ENCODE results near the gene CDKN1C.

CDKN1C gene

DNA sequence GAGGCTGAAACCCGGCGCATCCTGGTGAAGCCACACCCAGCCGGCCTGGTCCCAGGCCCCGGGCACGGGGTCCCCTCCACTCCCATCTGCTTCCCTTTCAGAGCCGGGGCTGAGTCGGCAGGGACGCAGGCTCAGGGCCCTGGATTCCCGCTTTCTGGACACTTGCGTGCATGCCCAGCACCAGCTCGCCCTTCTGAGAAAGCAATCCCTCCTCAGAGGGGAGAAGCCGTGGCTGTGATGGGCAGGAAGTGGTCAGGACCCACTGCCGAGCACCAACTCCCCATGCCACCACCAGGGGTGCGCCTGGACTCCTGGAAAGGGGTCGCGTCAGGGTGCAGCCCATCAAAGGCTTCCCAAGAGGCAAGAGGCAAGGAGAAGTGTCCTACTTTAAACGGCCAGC is 15.1 kb downstream of the CDKN1C start:
- no peak for DNase-seq (ENCODE audit: low read depth, low spot score)

- no peak for DNase-seq (ENCODE audit: low read depth, low spot score)
These were observed 15.8 kb downstream of the CDKN1C start for GRCh38 chr11:2869561-2870427.

DNA sequence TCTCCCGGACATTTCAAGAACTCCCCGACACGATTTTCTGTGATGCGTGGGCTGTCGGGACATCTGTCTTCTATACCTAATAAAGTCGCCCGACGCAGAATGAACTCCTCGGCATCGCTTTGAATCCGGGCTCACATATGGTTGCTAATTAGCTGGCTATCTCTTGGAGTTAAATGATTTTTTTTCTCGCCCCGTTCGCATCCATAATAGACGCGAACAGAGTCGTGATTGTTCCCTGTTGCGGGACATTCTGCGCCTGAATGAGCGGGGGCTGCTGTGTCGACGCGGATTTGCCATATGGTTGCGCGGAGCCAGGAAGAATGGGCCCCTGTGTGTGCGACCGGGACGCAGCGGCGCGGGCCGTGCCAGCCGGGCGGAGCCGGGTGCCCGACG is 16.4 kb downstream of the CDKN1C start:
- no peak for DNase-seq (ENCODE audit: low read depth, low spot score)

DNA sequence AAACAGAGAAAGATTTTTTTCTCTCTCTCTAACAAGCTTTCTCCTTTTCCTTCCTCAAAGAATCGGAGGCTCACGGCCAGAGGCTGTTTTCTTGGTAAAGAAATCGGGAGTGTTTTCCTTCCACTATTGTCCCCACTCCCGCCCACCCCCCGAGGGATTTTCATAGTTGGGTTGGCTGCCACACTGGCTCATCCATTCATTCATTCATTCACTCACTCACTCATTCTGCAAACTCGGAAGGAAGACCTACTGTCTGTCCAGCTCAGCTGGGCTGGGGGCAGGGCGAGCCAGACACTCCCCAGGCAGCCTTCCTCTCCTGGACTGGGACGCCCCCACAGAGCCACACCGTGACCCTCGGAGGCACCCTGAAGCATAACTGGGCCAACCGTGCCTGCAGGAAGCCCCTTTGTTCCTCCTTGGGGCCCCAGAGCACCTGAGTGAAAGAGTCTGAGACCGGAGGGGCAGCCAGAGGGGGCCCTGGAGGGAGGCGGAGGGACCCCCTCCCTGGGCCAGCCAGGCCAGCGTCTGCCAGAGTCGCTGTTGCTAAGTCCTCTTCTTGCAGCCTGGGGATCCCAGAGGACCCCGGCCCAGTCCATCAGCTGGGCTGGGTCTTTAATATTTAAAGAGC is 17.0 kb downstream of the CDKN1C start:
- no peak for DNase-seq (ENCODE audit: low read depth, low spot score)

DNA sequence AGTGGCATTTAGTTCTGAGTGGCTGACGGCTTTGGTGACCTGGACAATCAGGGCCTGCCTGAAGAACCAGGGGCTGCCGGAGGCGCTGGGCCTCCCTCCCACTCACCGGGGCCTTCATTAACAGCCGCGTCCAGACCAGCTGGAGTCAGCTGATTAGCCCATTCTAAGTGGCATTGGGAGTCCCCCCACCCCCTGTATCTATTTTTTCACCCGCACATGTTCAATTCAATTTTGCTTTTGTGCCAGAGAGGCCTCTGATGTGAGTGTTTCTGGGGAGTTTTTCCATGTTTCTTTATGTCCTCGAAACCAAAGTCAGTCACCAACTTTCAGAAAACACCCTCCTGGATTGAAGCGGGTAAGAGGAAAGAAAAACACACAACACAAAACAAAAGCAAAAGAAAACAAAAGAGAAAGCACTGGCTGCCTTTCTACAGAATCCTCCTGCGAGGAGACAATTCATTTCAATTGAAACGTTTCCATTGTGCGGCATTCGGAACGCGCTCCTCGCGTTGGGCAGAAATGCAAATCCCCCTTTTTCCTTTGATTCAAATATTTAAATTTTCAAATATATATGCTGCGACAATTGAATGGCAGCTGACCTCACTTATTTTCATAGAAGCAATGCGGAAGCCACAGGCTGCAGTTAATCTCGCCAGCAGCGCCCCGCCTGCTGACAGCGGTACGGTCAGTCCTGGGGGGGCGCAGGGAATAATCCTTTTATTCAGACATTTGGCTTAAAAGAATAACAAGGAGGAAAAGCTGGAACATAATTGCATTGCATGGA is 17.7 kb downstream of the CDKN1C start:
- DNase-seq (ENCODE audit: low read depth, low spot score): no peak

DNA sequence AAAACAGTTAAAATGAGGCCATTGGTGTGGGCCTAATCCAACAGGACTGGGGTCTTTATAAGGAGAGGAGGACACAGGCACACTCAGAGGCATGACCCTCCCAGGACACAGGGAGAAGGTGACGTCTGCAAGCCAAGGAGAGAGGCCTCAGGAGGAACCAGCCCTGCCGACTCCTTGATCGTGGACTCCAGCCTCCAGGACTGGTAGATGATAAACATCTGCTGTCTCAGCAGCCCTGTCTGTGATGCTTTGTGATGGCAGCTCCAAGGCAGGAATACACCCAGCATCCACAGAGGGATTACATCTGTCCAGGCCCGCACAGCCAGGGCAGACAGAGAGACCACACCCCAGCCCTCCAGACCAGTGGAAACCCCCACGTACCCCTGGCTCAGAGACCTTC is 18.4 kb downstream of the CDKN1C start:
- DNase-seq (ENCODE audit: low read depth, low spot score): no peak

DNA sequence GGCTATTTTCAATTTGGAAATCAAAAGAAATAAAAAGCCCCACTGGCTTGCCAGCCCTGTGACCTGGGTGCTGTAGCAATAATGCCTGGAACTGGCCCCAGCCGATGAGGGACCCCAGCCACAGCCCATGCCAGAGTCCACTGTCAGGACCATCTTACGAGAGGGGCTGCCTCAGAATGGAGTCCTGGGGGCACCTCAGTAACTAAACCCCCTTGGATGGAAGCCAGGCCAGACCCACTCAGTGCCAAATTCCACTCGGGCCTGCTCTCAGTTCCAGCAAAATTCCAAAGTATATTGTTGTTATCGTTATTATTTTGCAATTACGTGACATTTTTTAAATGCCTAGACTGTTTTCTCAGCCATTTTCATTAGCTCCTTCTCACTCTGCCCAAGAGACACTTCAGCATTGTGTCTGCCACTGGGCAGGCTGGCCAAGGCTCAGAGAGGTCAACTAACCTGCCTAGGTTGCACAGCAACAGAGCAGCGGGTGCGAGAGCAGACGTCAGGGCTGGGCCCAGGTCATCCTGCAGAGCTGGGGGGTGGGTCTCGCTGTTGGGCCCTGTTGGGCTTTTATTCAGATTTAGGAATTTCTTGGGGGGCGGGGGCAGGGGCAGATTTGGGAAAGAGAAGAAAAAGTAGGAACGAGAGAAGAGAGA is 19.5 kb downstream of the CDKN1C start:
- no peak for DNase-seq (ENCODE audit: low read depth, low spot score)

GRCh38 chr11:2864901-2865300 is 20.7 kb downstream of the CDKN1C start:
- no peak for DNase-seq (ENCODE audit: low read depth, low spot score)

- DNase-seq (ENCODE audit: low read depth, low spot score): no peak
These were observed 22.3 kb downstream of the CDKN1C start for GRCh38 chr11:2863276-2863618.

GRCh38 chr11:2862395-2863275 is 22.9 kb downstream of the CDKN1C start:
- DNase-seq (ENCODE audit: low read depth, low spot score): no peak

GRCh38 chr11:2860636-2861035 is 24.9 kb downstream of the CDKN1C start:
- no peak for DNase-seq (ENCODE audit: low read depth, low spot score)

DNA sequence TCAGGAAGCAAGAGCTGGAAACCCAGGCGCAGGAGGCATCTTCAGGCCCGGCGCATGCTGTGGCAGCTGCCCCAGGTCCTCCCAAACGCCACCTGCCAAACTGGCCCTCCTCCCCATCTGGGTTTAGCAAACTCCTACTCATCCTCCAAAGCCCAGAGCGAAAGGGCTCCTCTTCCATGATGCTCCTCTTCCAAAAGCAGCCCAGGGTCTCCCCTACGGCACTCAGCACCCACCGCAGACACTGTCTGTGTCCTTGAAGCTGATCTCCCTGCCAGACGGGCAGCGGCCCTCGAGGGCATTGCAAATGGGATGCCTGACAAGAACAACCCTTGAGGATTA is 25.9 kb downstream of the CDKN1C start:
- no peak for DNase-seq (ENCODE audit: low read depth, low spot score)

- DNase-seq (ENCODE audit: low read depth, low spot score): no peak
These were observed 26.4 kb downstream of the CDKN1C start for GRCh38 chr11:2858995-2859698.

DNA sequence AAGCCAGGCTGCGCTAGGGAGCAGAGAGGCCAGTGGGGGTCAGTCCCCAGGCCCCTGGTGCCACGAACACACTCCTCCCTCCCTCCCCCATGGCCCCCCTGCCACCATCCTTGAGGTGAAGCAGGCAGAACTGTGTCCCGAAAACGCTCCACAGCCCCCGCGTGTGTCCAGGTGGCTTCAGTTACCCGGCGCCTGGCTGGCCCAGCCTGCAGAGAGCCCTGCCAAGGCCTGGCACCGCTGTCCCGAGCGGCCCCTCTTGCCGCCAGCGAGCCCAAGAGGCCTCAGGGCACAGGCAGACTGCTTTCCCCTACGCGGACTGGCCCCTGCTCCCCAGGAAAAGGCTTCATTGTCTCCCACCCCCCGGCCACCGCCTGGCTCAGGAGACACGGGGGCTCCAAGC is 27.7 kb downstream of the CDKN1C start:
- DNase-seq (ENCODE audit: low read depth, low spot score): no peak

GRCh38 chr11:2857276-2857675 is 28.3 kb downstream of the CDKN1C start:
- no peak for DNase-seq (ENCODE audit: low read depth, low spot score)

DNA sequence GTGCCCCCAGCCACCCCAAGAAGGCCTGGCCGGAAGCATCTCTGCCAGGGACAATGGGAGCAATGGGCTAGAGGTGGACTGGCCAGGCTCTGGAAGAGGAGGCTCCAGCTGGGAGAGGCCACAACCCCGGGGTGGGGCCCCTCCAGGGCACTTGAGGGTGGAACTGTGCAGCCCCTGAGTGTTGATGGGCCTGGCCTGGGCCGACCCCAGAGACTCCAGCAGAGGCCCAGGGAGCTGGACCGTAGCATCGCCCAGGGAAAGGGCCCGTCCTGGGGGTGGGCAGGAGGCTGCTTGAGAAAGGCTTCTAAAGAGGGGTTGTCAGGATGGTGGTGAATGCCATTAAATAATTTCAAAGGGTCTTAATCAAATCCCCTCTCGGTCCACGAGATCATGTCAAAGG is 30.4 kb downstream of the CDKN1C start:
- no peak for DNase-seq (ENCODE audit: low read depth, low spot score)

GRCh38 chr11:2853997-2854560 is 31.5 kb downstream of the CDKN1C start:
- no peak for DNase-seq (ENCODE audit: low read depth, low spot score)

- DNase-seq (ENCODE audit: low read depth, low spot score): no peak
These were observed 32.2 kb downstream of the CDKN1C start for GRCh38 chr11:2853401-2853800.

- DNase-seq (ENCODE audit: low read depth, low spot score): no peak
These were observed 35.4 kb downstream of the CDKN1C start for GRCh38 chr11:2849994-2850770.
